ENCODE data around the gene KDR.

Gene KDR

DNA sequence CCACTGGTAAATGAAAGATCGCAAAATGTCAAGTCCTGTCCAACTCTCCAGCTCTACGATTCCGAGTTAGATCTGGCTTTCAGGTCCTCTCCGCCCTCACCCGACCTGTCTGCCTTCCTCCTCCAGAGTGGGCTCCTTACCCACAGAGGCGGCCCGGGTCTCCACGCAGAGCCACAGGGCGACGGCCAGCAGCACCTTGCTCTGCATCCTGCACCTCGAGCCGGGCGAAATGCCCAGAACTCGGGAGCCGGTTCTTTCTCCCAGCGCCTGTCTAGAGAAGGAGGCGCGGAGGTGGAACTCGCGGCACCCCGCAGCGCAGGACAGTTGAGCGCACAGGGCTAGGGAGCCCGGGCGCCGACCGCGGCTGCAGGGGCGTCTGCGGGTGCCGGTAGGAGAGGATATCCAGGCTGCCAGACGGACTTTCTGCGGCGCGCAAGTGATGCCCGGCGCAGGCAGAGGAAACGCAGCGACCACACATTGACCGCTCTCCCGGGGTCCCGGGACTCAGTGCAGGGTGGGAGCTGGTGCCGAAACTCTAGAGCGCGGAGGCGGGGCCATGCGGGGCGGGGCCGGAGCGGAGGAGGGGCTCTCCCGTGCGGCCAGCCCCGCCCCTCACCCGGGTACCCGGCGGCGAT is at the start of gene KDR:
Gene KDR (minus strand): TSS at position 509 of the 635 bp plus-strand sequence. CDS start 302 bp downstream, at position 207.
- Histone ChIP-seq H3K79me2 (ENCODE audit: low read length) (no peaks in the 10 kb centered on the region), H4K20me1 (ENCODE audit: insufficient read depth, low read length) (no peaks in the 10 kb centered on the region), H2AFZ (ENCODE audit: low read length) (peak within 1 kb of the TSS; percentile 93), H3K4me1 (ENCODE audit: low read length) (no peaks in the 10 kb centered on the region), H3K9me2 (replicated peaks; ENCODE audit: insufficient read depth, low read length) (no peaks in the 10 kb centered on the region), H3K36me3 (replicated peaks; ENCODE audit: insufficient read depth, low read length) (no peaks in the 10 kb centered on the region), H3K27me3 (replicated peaks; ENCODE audit: insufficient read depth, low read length) (no peaks in the 10 kb centered on the region), H3K9ac (ENCODE audit: low read length) (no peak within 1 kb of the TSS), H3F3A (ENCODE audit: insufficient read depth, low read length) (no peaks in the 10 kb centered on the region), H3K4me2 (ENCODE audit: low read depth, low read length) (peak within 1 kb of the TSS; percentile 87), H3K4me3 (ENCODE audit: low read length) (peak within 1 kb of the TSS; percentile 67), H3K9me3 (replicated peaks; ENCODE audit: insufficient read depth, low read length) (no peaks in the 10 kb centered on the region), H3K27ac (ENCODE audit: low read length) (no peak within 1 kb of the TSS)
- TF ChIP-seq EZH2phosphoT487 (IDR thresholded peaks at IDR 0.05; ENCODE audit: low read length) (no peak), EZH2 (optimal IDR thresholded peaks at IDR 0.05; ENCODE audit: low read depth, low read length) (no peak)
- TF ChIP-seq, protein P1, sequence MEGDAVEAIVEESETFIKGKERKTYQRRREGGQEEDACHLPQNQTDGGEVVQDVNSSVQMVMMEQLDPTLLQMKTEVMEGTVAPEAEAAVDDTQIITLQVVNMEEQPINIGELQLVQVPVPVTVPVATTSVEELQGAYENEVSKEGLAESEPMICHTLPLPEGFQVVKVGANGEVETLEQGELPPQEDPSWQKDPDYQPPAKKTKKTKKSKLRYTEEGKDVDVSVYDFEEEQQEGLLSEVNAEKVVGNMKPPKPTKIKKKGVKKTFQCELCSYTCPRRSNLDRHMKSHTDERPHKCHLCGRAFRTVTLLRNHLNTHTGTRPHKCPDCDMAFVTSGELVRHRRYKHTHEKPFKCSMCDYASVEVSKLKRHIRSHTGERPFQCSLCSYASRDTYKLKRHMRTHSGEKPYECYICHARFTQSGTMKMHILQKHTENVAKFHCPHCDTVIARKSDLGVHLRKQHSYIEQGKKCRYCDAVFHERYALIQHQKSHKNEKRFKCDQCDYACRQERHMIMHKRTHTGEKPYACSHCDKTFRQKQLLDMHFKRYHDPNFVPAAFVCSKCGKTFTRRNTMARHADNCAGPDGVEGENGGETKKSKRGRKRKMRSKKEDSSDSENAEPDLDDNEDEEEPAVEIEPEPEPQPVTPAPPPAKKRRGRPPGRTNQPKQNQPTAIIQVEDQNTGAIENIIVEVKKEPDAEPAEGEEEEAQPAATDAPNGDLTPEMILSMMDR (IDR thresholded peaks at IDR 0.05; ENCODE audit: low read length) = no peak
- DNase-seq = no peak

DNA sequence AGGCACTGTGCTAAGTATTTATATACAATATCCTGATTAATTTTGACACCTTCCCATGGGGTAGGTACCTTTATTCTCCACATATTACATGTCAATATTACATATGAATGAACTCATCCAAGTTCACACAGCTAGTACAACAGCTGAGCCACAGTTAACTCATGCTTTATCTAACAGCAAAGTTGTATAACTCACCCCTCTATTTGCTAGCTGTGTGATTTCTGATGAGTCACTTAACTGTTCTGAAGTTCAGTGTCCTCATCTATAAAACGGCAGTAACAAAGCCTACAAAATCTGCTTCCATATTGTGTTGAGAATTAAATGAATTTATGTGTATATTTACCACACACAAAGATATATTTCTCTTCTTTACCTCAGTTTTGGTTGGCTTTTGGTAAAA is 48.2 kb upstream of the KDR start:
- H3K27ac ChIP-seq (ENCODE audit: low read length) = no peak overlapping the region
- TF ChIP-seq EZH2 (optimal IDR thresholded peaks at IDR 0.05; ENCODE audit: low read depth, low read length) = no peak
- no peak for TF ChIP-seq EZH2phosphoT487 (IDR thresholded peaks at IDR 0.05; ENCODE audit: low read length)
- TF ChIP-seq, protein P1 (IDR thresholded peaks at IDR 0.05; ENCODE audit: low read length) = no peak
- no peaks in the 10 kb centered on the region for H3K9me3 ChIP-seq (replicated peaks; ENCODE audit: insufficient read depth, low read length)
- no peaks in the 10 kb centered on the region for H3K79me2 ChIP-seq (ENCODE audit: low read length)
- no peak overlapping the region for H2AFZ ChIP-seq (ENCODE audit: low read length)
- H3K4me2 ChIP-seq (ENCODE audit: low read depth, low read length) = no peak overlapping the region
- H3K9me2 ChIP-seq (replicated peaks; ENCODE audit: insufficient read depth, low read length) = no peaks in the 10 kb centered on the region
- no peak for DNase-seq
- no peaks in the 10 kb centered on the region for H3F3A ChIP-seq (ENCODE audit: insufficient read depth, low read length)
- H3K4me3 ChIP-seq (ENCODE audit: low read length) = no peak overlapping the region
- H3K27me3 ChIP-seq (replicated peaks; ENCODE audit: insufficient read depth, low read length) = no peaks in the 10 kb centered on the region
- no peaks in the 10 kb centered on the region for H3K4me1 ChIP-seq (ENCODE audit: low read length)
- H3K36me3 ChIP-seq (replicated peaks; ENCODE audit: insufficient read depth, low read length) = no peaks in the 10 kb centered on the region
- no peaks in the 10 kb centered on the region for H4K20me1 ChIP-seq (ENCODE audit: insufficient read depth, low read length)
- no peak overlapping the region for H3K9ac ChIP-seq (ENCODE audit: low read length)

DNA sequence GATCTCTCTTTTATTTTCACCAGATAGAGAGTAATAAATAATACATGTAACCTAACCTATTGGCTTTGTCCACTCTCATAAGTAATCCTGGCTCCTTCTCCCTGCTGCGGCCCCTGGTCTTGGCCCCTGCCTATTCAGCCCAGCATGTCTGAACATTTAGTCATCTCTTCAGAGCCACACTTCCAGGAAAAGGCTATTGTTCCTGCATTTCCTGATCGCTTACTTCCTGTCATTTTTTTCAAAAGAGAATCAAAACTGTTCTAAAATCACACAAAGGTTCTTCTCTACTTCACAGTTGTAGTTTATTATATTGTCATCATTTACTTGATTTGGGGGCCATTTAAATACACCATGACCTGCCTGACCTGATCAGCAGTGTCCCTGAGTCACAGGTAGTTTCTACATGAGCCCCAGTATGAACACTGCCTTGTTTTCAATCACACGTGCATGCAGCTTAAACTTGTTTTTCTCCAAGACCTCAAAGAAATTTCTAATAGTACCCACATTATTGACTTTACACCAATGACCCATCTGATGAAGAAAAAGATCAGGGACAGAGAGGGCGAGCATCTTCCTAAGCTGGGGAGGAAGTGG is 47.4 kb upstream of the KDR start:
- TF ChIP-seq, protein P1 (IDR thresholded peaks at IDR 0.05; ENCODE audit: low read length) = no peak
- TF ChIP-seq EZH2phosphoT487 (IDR thresholded peaks at IDR 0.05; ENCODE audit: low read length) (no peak), EZH2 (optimal IDR thresholded peaks at IDR 0.05; ENCODE audit: low read depth, low read length) (no peak)
- Histone ChIP-seq H3K9me2 (replicated peaks; ENCODE audit: insufficient read depth, low read length) (no peaks in the 10 kb centered on the region), H3K4me3 (ENCODE audit: low read length) (no peak overlapping the region), H3K36me3 (replicated peaks; ENCODE audit: insufficient read depth, low read length) (no peaks in the 10 kb centered on the region), H2AFZ (ENCODE audit: low read length) (no peak overlapping the region), H4K20me1 (ENCODE audit: insufficient read depth, low read length) (no peaks in the 10 kb centered on the region), H3K9ac (ENCODE audit: low read length) (no peak overlapping the region), H3K4me1 (ENCODE audit: low read length) (no peaks in the 10 kb centered on the region), H3K27me3 (replicated peaks; ENCODE audit: insufficient read depth, low read length) (no peaks in the 10 kb centered on the region), H3F3A (ENCODE audit: insufficient read depth, low read length) (no peaks in the 10 kb centered on the region), H3K79me2 (ENCODE audit: low read length) (no peaks in the 10 kb centered on the region), H3K4me2 (ENCODE audit: low read depth, low read length) (no peak overlapping the region), H3K9me3 (replicated peaks; ENCODE audit: insufficient read depth, low read length) (no peaks in the 10 kb centered on the region), H3K27ac (ENCODE audit: low read length) (no peak overlapping the region)
- no peak for DNase-seq

Measured in MM.1S (cell line).